ENCODE results near the gene UXS1. TPM values are rescaled to one million over a fixed set of nuclear protein-coding genes. Genes with fewer than 3 reads are reported as not detected.
A peak's percentile ranks its signal among the peaks of the same experiment; 100 is the strongest.

Gene UXS1
- total RNA-seq, 5 donors from 2014 or later (not counting 1 experiment from before 2014, with no cell fraction given): 90.8 to 167 (median 145) TPM

GRCh38 chr2:106075048-106075447 is 119.1 kb downstream of the UXS1 start:
- no peaks in the 10 kb centered on the region for H3K27me3 ChIP-seq (replicated peaks in 1 of 2; ENCODE audit: control insufficient read depth in 2 of 2, extremely low read depth in 1 of 2, insufficient read depth in 2 of 2, low read length in 1 of 2)
- Mint-ChIP-seq H3K4me3 (no peak overlapping the region), H3K9me3 (no peaks in the 10 kb centered on the region), H3K27ac (no peak overlapping the region), H3K36me3 (no peaks in the 10 kb centered on the region), H3K4me1 (peaks cover 25 to 47% (median 34%) of the 10 kb centered on the region in 3 donors), H3K27me3 (no peaks in the 10 kb centered on the region)
- H3K9me3 ChIP-seq: no peaks in the 10 kb centered on the region
- ChIA-PET POLR2A (no interaction called here), CTCF (no interaction called here)
- H3K4me1 ChIP-seq (ENCODE audit: control insufficient read depth in 1 of 2, extremely low read depth in 1 of 2, insufficient read depth in 2 of 2, low read length in 2 of 2): peaks cover 17 to 19% of the 10 kb centered on the region in 2 experiments
- H3K36me3 ChIP-seq (ENCODE audit: control insufficient read depth in 2 of 2, extremely low read depth in 1 of 2, insufficient read depth in 1 of 2, low read length in 1 of 2): no peaks in the 10 kb centered on the region
- ATAC-seq (replicated peaks in 1 of 4): no peak
- DNase-seq: no peak
- no peak overlapping the region for H3K4me3 ChIP-seq (ENCODE audit: control insufficient read depth in 1 of 2, extremely low read depth in 1 of 2, low read length in 1 of 2)
- no CpG with 5 or more reads among the region's 3 CpGs for WGBS (ENCODE audit: insufficient coverage)
- no peak overlapping the region for H3K27ac ChIP-seq (ENCODE audit: low read length)

GRCh38 chr2:106073678-106074406 is 120.3 kb downstream of the UXS1 start:
- Mint-ChIP-seq H3K36me3 (no peaks in the 10 kb centered on the region), H3K27me3 (peaks cover 0 to 2% of the 10 kb centered on the region in 2 donors), H3K4me3 (no peak overlapping the region), H3K4me1 (peaks cover 25 to 52% (median 33%) of the 10 kb centered on the region in 3 donors), H3K9me3 (no peaks in the 10 kb centered on the region), H3K27ac (no peak overlapping the region)
- ChIA-PET POLR2A (no interaction called here), CTCF (no interaction called here)
- WGBS (ENCODE audit: insufficient coverage): 90% methylated on average over 14 of the region's 17 CpGs
- H3K4me1 ChIP-seq (ENCODE audit: control insufficient read depth in 1 of 2, extremely low read depth in 1 of 2, insufficient read depth in 2 of 2, low read length in 2 of 2): peaks cover 16 to 19% of the 10 kb centered on the region in 2 experiments
- H3K4me3 ChIP-seq (ENCODE audit: control insufficient read depth in 1 of 2, extremely low read depth in 1 of 2, low read length in 1 of 2): no peak overlapping the region
- no peak for DNase-seq
- no peaks in the 10 kb centered on the region for H3K9me3 ChIP-seq
- H3K27me3 ChIP-seq (replicated peaks in 1 of 2; ENCODE audit: control insufficient read depth in 2 of 2, extremely low read depth in 1 of 2, insufficient read depth in 2 of 2, low read length in 1 of 2): no peaks in the 10 kb centered on the region
- ATAC-seq (replicated peaks in 1 of 4): no peak
- no peak overlapping the region for H3K27ac ChIP-seq (ENCODE audit: low read length)
- H3K36me3 ChIP-seq (ENCODE audit: control insufficient read depth in 2 of 2, extremely low read depth in 1 of 2, insufficient read depth in 1 of 2, low read length in 1 of 2): no peaks in the 10 kb centered on the region

- H3K36me3 Mint-ChIP-seq: peaks cover 4% of the 10 kb centered on the region
- H3K4me1 ChIP-seq (ENCODE audit: control insufficient read depth in 1 of 2, extremely low read depth in 1 of 2, insufficient read depth in 2 of 2, low read length in 2 of 2): peaks cover 7 to 20% of the 10 kb centered on the region in 2 experiments
- H3K4me3 ChIP-seq (ENCODE audit: control insufficient read depth in 1 of 2, extremely low read depth in 1 of 2, low read length in 1 of 2): no peak overlapping the region
- ATAC-seq (replicated peaks in 1 of 4) (no peak), DNase-seq (no peak)
- H3K27me3 ChIP-seq (replicated peaks in 1 of 2; ENCODE audit: control insufficient read depth in 2 of 2, extremely low read depth in 1 of 2, insufficient read depth in 2 of 2, low read length in 1 of 2): peaks cover 6 to 16% of the 10 kb centered on the region in 2 experiments
- H3K27ac ChIP-seq (ENCODE audit: low read length): no peak overlapping the region
- 88% methylated on average over 4 of the region's 4 CpGs for WGBS (ENCODE audit: insufficient coverage)
- H3K27ac Mint-ChIP-seq: no peak overlapping the region
- peaks cover 18 to 48% (median 26%) of the 10 kb centered on the region in 3 donors for H3K4me1 Mint-ChIP-seq
- H3K4me3 Mint-ChIP-seq: no peak overlapping the region
- H3K9me3 Mint-ChIP-seq: no peaks in the 10 kb centered on the region
- H3K36me3 ChIP-seq (ENCODE audit: control insufficient read depth in 2 of 2, extremely low read depth in 1 of 2, insufficient read depth in 1 of 2, low read length in 1 of 2): no peaks in the 10 kb centered on the region
- no peaks in the 10 kb centered on the region for H3K9me3 ChIP-seq
- CTCF ChIA-PET: no interaction called here
- POLR2A ChIA-PET: no interaction called here
- H3K27me3 Mint-ChIP-seq: peaks cover 0 to 14% of the 10 kb centered on the region in 2 donors
Observed at GRCh38 chr2:106070181-106070580, 123.9 kb downstream of the UXS1 start.

- H3K4me3 ChIP-seq (ENCODE audit: control insufficient read depth in 1 of 2, extremely low read depth in 1 of 2, low read length in 1 of 2): no peak overlapping the region
- Mint-ChIP-seq H3K4me1 (peaks cover 21 to 46% (median 23%) of the 10 kb centered on the region in 3 donors), H3K9me3 (no peaks in the 10 kb centered on the region), H3K27me3 (peaks cover 0 to 20% of the 10 kb centered on the region in 2 donors), H3K36me3 (peaks cover 4% of the 10 kb centered on the region), H3K4me3 (no peak overlapping the region), H3K27ac (no peak overlapping the region)
- DNase-seq: no peak
- ChIA-PET CTCF (no interaction called here), POLR2A (no interaction called here)
- peaks cover 8 to 20% of the 10 kb centered on the region in 2 experiments for H3K4me1 ChIP-seq (ENCODE audit: control insufficient read depth in 1 of 2, extremely low read depth in 1 of 2, insufficient read depth in 2 of 2, low read length in 2 of 2)
- no peak overlapping the region for H3K27ac ChIP-seq (ENCODE audit: low read length)
- H3K36me3 ChIP-seq (ENCODE audit: control insufficient read depth in 2 of 2, extremely low read depth in 1 of 2, insufficient read depth in 1 of 2, low read length in 1 of 2): no peaks in the 10 kb centered on the region
- ATAC-seq (replicated peaks in 1 of 4): no peak
- peaks cover 6 to 20% of the 10 kb centered on the region in 2 experiments for H3K27me3 ChIP-seq (replicated peaks in 1 of 2; ENCODE audit: control insufficient read depth in 2 of 2, extremely low read depth in 1 of 2, insufficient read depth in 2 of 2, low read length in 1 of 2)
- no CpG with 5 or more reads among the region's 4 CpGs for WGBS (ENCODE audit: insufficient coverage)
- no peaks in the 10 kb centered on the region for H3K9me3 ChIP-seq
Observed at GRCh38 chr2:106068451-106068850, 125.7 kb downstream of the UXS1 start.

GRCh38 chr2:106065983-106066820 is 127.9 kb downstream of the UXS1 start:
- CTCF ChIA-PET: interaction anchor here in 1 of 2 donors (0.6 to 0.9 kb wide), 2 partner anchors 32 to 735 kb away, joined by 3 read pairs; no protein-coding TSS in a partner anchor
- Mint-ChIP-seq H3K4me3 (peak overlapping the region; percentile 69 to 82 (median 78)), H3K4me1 (peaks cover 20 to 47% (median 22%) of the 10 kb centered on the region in 3 donors), H3K36me3 (peaks cover 4% of the 10 kb centered on the region), H3K27ac (peak overlapping the region; percentile 31 to 73), H3K27me3 (peaks cover 0 to 20% of the 10 kb centered on the region in 2 donors), H3K9me3 (no peaks in the 10 kb centered on the region)
- H3K4me1 ChIP-seq (ENCODE audit: control insufficient read depth in 1 of 2, extremely low read depth in 1 of 2, insufficient read depth in 2 of 2, low read length in 2 of 2): peaks cover 6 to 20% of the 10 kb centered on the region in 2 experiments
- H3K27me3 ChIP-seq (replicated peaks in 1 of 2; ENCODE audit: control insufficient read depth in 2 of 2, extremely low read depth in 1 of 2, insufficient read depth in 2 of 2, low read length in 1 of 2): peaks cover 6 to 20% of the 10 kb centered on the region in 2 experiments
- DNase-seq (no peak), ATAC-seq (replicated peaks in 1 of 4) (no peak)
- peak overlapping the region; percentile 49 to 69 for H3K4me3 ChIP-seq (ENCODE audit: control insufficient read depth in 1 of 2, extremely low read depth in 1 of 2, low read length in 1 of 2)
- no peak overlapping the region for H3K27ac ChIP-seq (ENCODE audit: low read length)
- no peaks in the 10 kb centered on the region for H3K9me3 ChIP-seq
- 75% methylated on average over 22 of the region's 26 CpGs for WGBS (ENCODE audit: insufficient coverage)
- POLR2A ChIA-PET: no interaction called here
- H3K36me3 ChIP-seq (ENCODE audit: control insufficient read depth in 2 of 2, extremely low read depth in 1 of 2, insufficient read depth in 1 of 2, low read length in 1 of 2): no peaks in the 10 kb centered on the region

GRCh38 chr2:106065268-106065982 is 128.7 kb downstream of the UXS1 start:
- Mint-ChIP-seq H3K27me3 (peaks cover 0 to 20% of the 10 kb centered on the region in 2 donors), H3K36me3 (peaks cover 4% of the 10 kb centered on the region), H3K4me3 (peak overlapping the region; percentile 69 to 82 (median 78)), H3K4me1 (peaks cover 25 to 53% (median 27%) of the 10 kb centered on the region in 3 donors), H3K27ac (peak overlapping the region; percentile 31 to 68), H3K9me3 (peaks cover 0 to 5% (median 3%) of the 10 kb centered on the region in 3 donors)
- DNase-seq (peak in 17 of 35 experiments; percentile 9 to 44 (median 20)), ATAC-seq (replicated peaks in 1 of 4) (peak; percentile 61 to 77 (median 72))
- Histone ChIP-seq H3K27me3 (replicated peaks in 1 of 2; ENCODE audit: control insufficient read depth in 2 of 2, extremely low read depth in 1 of 2, insufficient read depth in 2 of 2, low read length in 1 of 2) (peaks cover 6 to 20% of the 10 kb centered on the region in 2 experiments), H3K9me3 (no peaks in the 10 kb centered on the region), H3K4me1 (ENCODE audit: control insufficient read depth in 1 of 2, extremely low read depth in 1 of 2, insufficient read depth in 2 of 2, low read length in 2 of 2) (peaks cover 6 to 22% of the 10 kb centered on the region in 2 experiments), H3K4me3 (ENCODE audit: control insufficient read depth in 1 of 2, extremely low read depth in 1 of 2, low read length in 1 of 2) (peak overlapping the region; percentile 49 to 69), H3K27ac (ENCODE audit: low read length) (no peak overlapping the region), H3K36me3 (ENCODE audit: control insufficient read depth in 2 of 2, extremely low read depth in 1 of 2, insufficient read depth in 1 of 2, low read length in 1 of 2) (no peaks in the 10 kb centered on the region)
- POLR2A ChIA-PET: no interaction called here
- CTCF ChIA-PET: interaction anchor here in 1 of 2 donors (0.6 kb wide), 1 partner anchor 735 kb away, joined by 3 read pairs; no protein-coding TSS in a partner anchor
- WGBS (ENCODE audit: insufficient coverage): 17% methylated on average over 68 of the region's 68 CpGs

All from T-cell (primary cell).